ENCODE results near the gene PRKAR2B.

The PRKAR2B gene

GRCh38 chr7:107032050-107032449 is 12.5 kb upstream of the PRKAR2B start:
- TF ChIP-seq CTCF (IDR thresholded peaks at IDR 0.05; ENCODE audit: extremely low read depth, insufficient read depth, missing control alignments): no peak
- in situ Hi-C loops (cut with MboI; ENCODE audit: low pct_unique_long_range_greater_than_20kb, low sequenced_read_pairs, unreplicated experiment): no loop called here
- no peak for DNase-seq (ENCODE audit: low spot score)

GRCh38 chr7:107032720-107033438 is 11.6 kb upstream of the PRKAR2B start:
- no peak for DNase-seq (ENCODE audit: low spot score)
- no peak for TF ChIP-seq CTCF (IDR thresholded peaks at IDR 0.05; ENCODE audit: extremely low read depth, insufficient read depth, missing control alignments)
- in situ Hi-C loops (cut with MboI; ENCODE audit: low pct_unique_long_range_greater_than_20kb, low sequenced_read_pairs, unreplicated experiment): no loop called here

GRCh38 chr7:107034553-107034952 is 10.0 kb upstream of the PRKAR2B start:
- no peak for DNase-seq (ENCODE audit: low spot score)
- in situ Hi-C loops (cut with MboI; ENCODE audit: low pct_unique_long_range_greater_than_20kb, low sequenced_read_pairs, unreplicated experiment): no loop called here
- TF ChIP-seq CTCF (IDR thresholded peaks at IDR 0.05; ENCODE audit: extremely low read depth, insufficient read depth, missing control alignments): no peak

- TF ChIP-seq CTCF (IDR thresholded peaks at IDR 0.05; ENCODE audit: extremely low read depth, insufficient read depth, missing control alignments): no peak
- DNase-seq (ENCODE audit: low spot score): no peak
- in situ Hi-C loops (cut with MboI; ENCODE audit: low pct_unique_long_range_greater_than_20kb, low sequenced_read_pairs, unreplicated experiment): no loop called here
Observed at GRCh38 chr7:107035446-107035845, 9.1 kb upstream of the PRKAR2B start.

- in situ Hi-C loops (cut with MboI; ENCODE audit: low pct_unique_long_range_greater_than_20kb, low sequenced_read_pairs, unreplicated experiment): no loop called here
- no peak for TF ChIP-seq CTCF (IDR thresholded peaks at IDR 0.05; ENCODE audit: extremely low read depth, insufficient read depth, missing control alignments)
- DNase-seq (ENCODE audit: low spot score): no peak
Observed at GRCh38 chr7:107036535-107036934, 8.0 kb upstream of the PRKAR2B start.

- in situ Hi-C loops (cut with MboI; ENCODE audit: low pct_unique_long_range_greater_than_20kb, low sequenced_read_pairs, unreplicated experiment): no loop called here
- no peak for DNase-seq (ENCODE audit: low spot score)
- no peak for TF ChIP-seq CTCF (IDR thresholded peaks at IDR 0.05; ENCODE audit: extremely low read depth, insufficient read depth, missing control alignments)
Observed at GRCh38 chr7:107037717-107038603, 6.5 kb upstream of the PRKAR2B start.

Measured in GM13977 (cell line).